Epithelial cell of prostate (primary cell): ENCODE data around the gene OR6C68.
"Not testable (repeated sequence)": the region's sequence is repeated elsewhere in the genome, so short reads cannot be mapped to it uniquely, and the experiment has no call there.

Source experiments
- DNase-seq: peaks from one replicate; pipeline ENCODE4 v3.0.0-alpha.2; 2011; ENCODE audit warnings: low read depth, low spot score
- H3K27ac ChIP-seq: fragments of 450-650 bp; 2 replicates; pipeline ENCODE4 v1.5.1; 2017; ENCODE audit warnings: mild to moderate bottlenecking

The OR6C68 gene

GRCh38 chr12:55492078-55492477, at the start of gene OR6C68:
Gene OR6C68, plus strand, starts transcription at chr12:55492378. Its CDS starts 0 bp downstream, at chr12:55492378.
- no peak within 1 kb of the TSS for H3K27ac ChIP-seq
- DNase-seq: no peak

- no peak within 1 kb of the TSS for H3K27ac ChIP-seq
- DNase-seq: no peak
Measured at GRCh38 chr12:55443776-55444175, 48.4 kb upstream of the OR6C68 start, which contains the start of gene OR6C2. Gene OR6C2, plus strand, starts transcription at chr12:55444076. Its CDS starts 8,138 bp downstream, at chr12:55452214.

GRCh38 chr12:55445357-55445756, 46.8 kb upstream of the OR6C68 start:
- DNase-seq: no peak
- H3K27ac ChIP-seq: no peak overlapping the region

- no peak for DNase-seq
- H3K27ac ChIP-seq: no peak overlapping the region
Measured at GRCh38 chr12:55446326-55446725, 45.9 kb upstream of the OR6C68 start.

- DNase-seq: no peak
- no peak overlapping the region for H3K27ac ChIP-seq
Measured at GRCh38 chr12:55448825-55449224, 43.4 kb upstream of the OR6C68 start.

- H3K27ac ChIP-seq, DNase-seq: not testable (repeated sequence)
Measured at GRCh38 chr12:55464926-55465325, 27.3 kb upstream of the OR6C68 start.

GRCh38 chr12:55467836-55468235, 24.3 kb upstream of the OR6C68 start:
- DNase-seq: no peak

GRCh38 chr12:55469291-55469690, 22.9 kb upstream of the OR6C68 start:
- H3K27ac ChIP-seq: no peak overlapping the region
- DNase-seq: no peak

More at GRCh38 chr12:55467836-55468235, 24.3 kb upstream of the OR6C68 start:
- H3K27ac ChIP-seq: no peak overlapping the region

GRCh38 chr12:55470088-55470829, 21.9 kb upstream of the OR6C68 start, which contains the start of gene OR6C70:
Gene OR6C70, minus strand, starts transcription at chr12:55470138. Its CDS starts 0 bp downstream, at chr12:55470138.
- DNase-seq: no peak
- no peak within 1 kb of the TSS for H3K27ac ChIP-seq

- H3K27ac ChIP-seq: no peak overlapping the region
- DNase-seq: no peak
Measured at GRCh38 chr12:55472264-55472663, 19.9 kb upstream of the OR6C68 start.

- not testable (repeated sequence) for DNase-seq, H3K27ac ChIP-seq
Measured at GRCh38 chr12:55479136-55479535, 13.0 kb upstream of the OR6C68 start.

GRCh38 chr12:55484284-55484683, 7.9 kb upstream of the OR6C68 start:
- H3K27ac ChIP-seq, DNase-seq: not testable (repeated sequence)

GRCh38 chr12:55495490-55495889, 3.3 kb downstream of the OR6C68 start:
- H3K27ac ChIP-seq: no peak overlapping the region

GRCh38 chr12:55499231-55499630, 7.1 kb downstream of the OR6C68 start:
- no peak overlapping the region for H3K27ac ChIP-seq
- no peak for DNase-seq

More at GRCh38 chr12:55495490-55495889, 3.3 kb downstream of the OR6C68 start:
- no peak for DNase-seq

- H3K27ac ChIP-seq: no peak overlapping the region
- no peak for DNase-seq
Measured at GRCh38 chr12:55499810-55500252, 7.7 kb downstream of the OR6C68 start.

GRCh38 chr12:55501601-55502000, 9.4 kb downstream of the OR6C68 start:
- no peak for DNase-seq
- no peak overlapping the region for H3K27ac ChIP-seq

- H3K27ac ChIP-seq: no peak overlapping the region
- DNase-seq: no peak
Measured at GRCh38 chr12:55515696-55516095, 23.5 kb downstream of the OR6C68 start.

- DNase-seq: no peak
Measured at GRCh38 chr12:55516391-55516790, 24.2 kb downstream of the OR6C68 start.

More at GRCh38 chr12:55516391-55516790, 24.2 kb downstream of the OR6C68 start:
- no peak overlapping the region for H3K27ac ChIP-seq
